ENCODE data around the gene CPSF4L.

The CPSF4L gene

DNA sequence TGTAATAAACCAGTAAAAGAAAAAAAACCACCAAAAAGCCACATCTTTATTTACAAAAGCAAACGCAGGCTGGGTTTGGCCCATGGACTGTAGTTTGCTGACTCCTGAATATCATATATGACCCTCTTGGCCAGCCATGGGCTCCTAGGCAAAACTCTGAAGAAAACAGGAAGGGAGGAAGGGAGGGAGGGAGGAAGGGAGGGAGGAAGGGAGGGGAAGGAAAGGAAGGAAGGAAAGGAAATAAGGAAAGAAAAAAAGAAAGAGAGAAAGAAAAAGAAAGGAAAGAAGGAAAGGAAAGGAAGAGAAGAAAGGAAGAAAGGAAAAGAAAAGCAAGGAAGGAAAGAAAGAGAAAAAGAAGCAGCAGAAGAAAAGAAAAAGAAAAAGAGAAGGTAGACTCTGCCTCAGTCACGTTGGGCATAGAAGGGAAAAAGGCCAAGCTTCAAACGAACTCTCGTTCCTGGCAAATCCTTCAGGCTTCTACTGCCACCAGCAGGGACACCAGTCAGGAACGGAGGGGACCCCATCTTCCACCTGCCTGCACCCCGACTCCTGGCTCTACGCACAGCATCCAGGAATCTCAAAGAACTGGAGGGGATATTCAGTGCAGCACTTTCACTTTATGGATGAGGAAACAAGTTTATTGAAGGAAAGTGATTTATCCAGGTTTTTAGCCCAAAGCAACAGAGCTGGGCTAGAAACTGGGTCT lies 28.0 kb upstream of the CPSF4L start:
- no peak for DNase-seq

DNA sequence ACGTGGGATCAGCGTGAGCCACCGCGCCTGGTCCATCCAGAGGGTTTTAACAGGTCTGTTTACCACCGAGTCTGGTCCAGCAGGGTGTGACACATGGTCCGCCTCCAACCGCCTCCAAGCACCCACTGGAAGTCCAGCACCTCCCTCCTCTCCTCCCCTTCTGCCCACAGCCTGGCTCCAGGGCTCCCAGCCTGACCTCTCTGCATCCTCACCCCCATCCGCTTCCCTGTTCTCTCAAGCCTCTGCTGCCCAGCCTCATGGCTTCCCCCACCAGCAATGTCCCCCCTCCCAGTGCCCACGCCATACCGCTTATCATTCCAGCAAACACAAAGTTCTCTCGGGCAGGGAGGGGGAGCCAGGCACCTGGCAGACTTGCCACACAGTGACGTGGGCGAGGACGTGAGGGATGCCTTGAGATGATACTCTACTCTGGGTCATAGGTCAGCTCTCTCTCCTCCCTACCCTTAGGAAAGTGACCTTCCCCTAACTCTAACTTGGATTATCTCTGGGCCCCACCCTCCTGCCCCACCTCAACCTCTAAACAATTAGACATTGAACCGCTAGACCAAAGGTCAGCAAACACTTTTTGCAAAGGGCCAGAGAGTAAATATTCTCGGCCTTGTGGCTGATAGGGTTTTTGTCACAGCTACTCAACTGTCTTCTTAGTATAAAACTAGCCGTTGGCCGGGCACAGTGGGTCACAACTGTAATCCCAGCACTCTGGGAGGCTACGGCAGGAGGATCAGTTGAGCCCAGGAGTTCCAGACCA lies 27.0 kb upstream of the CPSF4L start:
- no peak for DNase-seq

DNA sequence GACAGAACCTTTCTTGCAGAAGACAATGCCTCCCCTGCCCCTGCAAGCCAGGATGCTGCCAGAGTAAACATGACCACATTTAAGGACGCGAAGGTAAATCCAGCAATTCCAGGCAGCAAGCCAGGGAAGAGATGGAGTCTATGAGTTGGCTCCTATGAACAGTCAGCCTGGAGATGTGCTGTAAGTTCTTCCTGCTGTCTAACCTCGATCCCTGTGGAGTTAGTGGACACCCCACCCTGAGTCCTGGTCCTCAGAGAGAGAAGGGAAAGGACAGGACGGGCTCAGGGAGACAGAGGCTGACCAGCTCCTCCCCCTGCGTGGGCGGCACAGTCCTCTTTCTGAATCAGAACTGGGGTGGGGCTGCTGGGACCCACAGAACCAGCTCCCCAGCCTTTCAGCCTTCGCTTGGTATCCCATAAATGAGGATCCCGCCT lies 25.2 kb upstream of the CPSF4L start:
- DNase-seq: no peak

DNA sequence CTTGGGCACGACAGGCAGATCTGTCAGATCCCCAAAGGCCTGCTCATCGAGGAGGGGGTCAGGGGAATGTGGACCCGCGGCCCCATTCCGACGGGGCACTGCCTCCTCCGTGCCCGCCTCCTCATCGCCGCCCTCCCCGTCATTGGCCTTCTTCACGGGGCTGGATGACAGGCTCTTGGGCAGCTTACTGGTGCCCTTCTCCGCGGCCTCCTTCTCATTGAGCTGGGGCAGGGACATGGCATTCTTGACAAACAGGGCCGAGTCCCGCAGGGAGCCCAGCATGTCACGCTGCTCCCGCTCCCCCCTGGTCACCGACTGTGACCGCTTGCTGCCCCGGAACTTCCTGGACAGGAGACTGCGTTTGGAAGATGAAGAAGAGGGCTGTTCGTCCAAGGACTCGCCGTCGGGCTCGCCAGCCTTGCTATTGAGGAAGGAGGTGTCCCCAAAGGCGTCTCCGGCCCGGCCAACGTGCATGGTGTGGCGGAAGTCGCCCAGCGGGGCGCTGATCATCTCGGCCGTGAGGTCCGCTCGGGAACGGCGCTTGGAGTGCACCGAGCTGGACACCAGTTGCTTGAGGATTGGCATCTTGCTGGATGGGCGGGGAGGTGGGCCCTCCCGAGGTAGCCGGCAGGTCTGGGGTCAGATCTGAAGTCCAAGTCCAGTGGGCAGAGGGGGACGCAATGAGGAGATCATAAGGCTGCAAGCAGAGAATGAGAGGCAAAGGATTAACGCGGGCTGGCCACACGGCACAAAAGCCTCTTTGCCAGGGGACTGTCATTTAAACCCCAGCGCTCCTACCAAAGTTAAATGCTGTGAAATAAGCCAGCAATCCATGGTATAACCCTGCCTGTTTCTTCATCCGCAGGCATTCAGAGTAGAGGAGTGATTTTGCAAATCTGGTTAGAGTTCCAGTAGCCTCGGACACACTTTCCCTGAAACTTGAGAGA lies 24.5 kb upstream of the CPSF4L start:
- DNase-seq: no peak

DNA sequence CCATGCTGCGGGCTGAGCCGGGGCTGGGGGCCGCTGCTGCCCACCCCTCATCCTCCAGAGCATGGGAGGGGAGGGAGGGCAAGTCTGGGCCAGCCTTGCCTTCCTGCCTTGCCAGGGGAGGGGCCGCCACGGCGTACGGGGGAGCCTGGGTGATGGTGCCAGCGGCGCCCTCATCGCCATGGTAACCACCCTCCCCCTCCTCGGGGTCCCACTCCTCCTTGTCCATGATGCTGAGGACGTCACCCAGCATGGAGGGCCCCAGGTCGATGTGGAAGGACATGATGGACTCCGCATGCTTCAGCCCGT lies 23.9 kb upstream of the CPSF4L start:
- no peak for DNase-seq

DNA sequence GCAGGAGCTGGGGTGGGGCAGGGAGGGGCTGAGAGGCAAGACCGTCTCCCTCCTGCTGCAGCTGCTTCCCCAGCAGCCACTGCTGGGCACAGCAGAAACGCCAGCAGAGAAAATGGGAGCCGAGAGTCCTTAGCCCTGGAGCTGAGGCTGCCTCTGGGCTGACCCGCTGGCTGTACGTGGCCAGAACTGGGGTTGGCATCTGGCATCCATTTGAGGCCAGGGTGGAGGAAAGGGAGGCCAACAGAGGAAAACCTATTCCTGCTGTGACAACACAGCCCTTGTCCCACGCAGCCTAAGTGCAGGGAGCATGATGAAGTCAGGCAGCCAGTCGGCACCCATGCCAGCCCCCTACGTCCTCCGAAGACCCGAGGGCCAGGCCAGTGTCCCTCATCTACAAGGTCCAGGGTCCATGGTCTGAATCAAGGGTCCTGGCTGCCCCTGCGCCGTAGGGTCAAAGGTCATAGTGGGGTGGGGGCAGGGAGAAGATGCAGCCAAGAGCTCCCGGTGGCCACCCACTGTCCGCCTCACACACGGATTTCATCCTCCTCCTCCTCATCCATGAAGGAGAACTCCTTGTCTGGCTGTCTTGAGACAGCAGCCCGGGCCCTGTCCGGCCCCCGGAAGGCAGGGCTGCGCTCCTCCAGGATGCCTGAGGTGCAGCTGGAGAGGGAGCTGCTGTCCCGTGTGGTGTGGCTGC lies 23.4 kb upstream of the CPSF4L start:
- DNase-seq: no peak

DNA sequence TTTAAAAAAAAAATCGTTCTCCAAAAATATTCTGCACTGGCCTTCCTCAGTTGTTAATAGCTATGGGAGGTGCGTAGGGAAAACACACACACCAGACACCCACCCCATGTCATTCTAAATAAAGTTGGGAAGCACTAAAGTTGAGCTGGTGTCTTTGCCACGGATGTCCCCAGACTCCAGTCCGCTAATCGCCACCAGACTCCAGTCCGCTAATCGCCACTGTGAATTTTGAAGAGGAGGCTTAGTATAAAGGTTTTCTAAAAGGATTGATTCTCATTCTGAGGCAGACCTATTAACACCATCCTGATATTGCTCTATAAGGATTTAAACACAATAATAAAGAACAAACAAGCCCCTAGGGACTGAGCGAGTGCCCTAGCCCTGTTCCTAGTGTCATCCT lies 22.7 kb upstream of the CPSF4L start:
- DNase-seq: no peak

DNA sequence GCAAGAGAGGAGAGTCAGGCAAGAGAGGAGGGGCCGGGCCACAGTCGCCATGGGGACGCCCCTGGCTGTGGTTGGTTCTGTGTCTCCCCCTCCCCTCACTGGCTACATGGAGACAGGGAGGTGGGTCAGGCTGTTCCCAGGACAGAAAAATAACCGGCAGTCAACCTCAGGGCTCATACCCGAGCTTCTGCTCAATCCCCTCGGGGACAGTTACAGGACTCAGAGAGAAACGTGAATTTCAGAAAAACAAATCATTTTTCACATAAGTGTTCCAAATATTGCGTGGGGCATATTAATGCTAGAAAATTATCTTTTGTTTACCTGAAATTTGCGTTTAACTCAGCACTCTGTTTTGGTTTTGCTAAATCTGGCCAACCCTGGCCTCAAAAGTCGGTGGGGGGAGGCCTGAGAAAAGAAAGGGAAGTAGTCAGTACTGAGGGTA lies 22.2 kb upstream of the CPSF4L start:
- DNase-seq: no peak

DNA sequence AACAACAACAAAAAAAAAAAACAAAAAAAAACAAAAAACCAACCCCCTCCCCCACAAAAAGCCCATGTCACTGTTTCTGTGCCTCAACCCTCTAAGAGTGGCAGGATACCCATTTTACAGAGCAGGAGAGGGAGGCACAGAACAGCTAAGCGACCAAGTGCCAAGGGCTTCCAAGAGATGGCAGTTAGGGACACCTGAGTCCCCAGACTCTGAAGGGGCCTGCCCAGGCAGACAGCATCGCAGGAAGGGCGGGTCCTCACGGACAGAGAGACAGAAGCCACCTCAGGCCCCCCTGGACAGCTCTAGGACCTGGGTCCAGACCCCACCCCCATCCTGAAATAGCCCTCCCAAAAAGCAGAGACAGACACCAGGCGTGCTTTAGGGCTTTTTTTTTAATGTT lies 21.6 kb upstream of the CPSF4L start:
- DNase-seq: no peak

DNA sequence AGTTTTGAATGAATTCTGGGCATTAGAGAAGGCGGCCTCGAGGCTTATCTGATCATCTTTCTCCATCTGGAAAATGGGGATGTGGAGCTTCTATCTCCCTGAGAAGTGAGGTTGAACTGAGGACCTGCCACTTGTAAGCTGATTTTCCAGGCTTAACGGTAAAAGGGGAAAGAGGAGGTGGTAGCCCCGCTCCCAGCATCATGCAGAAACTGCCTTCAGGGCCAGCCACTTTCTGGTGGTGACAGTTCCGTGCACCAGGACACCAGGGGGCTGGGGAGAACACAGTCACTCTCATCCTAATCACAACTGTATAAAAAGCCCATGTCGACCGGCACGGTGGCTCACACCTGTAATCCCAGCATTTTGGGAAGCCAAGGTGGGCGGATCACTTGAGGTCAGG lies 20.9 kb upstream of the CPSF4L start:
- DNase-seq: no peak

DNA sequence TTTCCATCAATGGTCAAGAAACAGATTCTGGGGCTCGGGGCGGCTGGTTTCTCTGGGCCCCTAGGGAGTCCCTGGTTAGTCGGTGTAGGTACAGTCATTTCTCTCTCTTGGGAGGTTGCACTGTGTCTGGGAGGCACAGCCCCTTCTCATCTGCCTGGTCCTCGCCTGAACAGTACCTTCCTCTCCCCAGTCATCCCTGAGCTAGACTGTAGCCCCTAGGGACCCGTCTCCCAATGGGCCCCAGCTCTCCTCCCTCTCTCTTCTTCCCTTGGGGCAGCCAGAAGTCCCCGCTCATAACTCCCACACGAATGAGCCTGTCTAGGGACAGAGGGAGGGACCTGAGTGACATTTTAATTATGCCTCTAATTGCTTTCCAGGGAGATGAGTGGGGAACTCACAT lies 20.2 kb upstream of the CPSF4L start:
- DNase-seq: no peak

DNA sequence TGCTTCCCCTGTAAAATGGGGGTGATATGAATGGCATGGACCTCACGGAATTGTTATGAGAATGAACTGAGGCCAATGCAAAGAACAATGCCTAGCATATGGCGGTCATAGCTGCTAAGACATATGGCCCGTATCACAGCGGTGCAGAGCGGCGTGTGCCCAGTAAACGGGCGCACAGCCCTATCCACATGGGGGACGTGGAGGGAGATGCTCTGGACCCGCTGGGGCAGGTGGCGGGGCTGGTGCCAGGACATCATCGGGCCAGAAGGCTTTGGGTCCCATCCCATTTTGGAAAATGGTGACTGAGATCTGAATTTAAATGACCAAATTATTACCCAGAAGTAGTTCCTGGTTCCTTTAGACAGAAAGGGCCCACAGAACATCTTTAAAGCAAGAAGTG lies 18.5 kb upstream of the CPSF4L start:
- no peak for DNase-seq

DNA sequence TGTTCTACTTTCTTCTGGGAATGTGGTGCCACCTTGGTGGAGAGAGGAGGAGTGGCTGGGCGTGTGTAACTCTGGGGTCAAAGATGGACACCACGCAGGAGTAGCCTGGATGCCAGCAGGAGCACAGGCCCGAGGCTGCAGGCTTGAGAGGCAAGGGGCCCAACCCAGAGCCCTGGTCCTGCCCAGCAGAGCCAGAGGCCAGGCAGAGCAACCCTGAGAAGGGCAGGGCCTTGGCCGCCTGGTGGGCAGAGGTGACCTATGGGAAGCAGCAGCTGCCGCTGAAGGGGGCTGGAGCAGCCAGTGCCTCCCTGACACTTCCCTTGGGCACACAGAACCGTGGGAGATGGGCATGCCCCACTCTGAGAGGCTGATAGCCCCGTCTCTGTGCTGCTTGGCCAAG lies 18.0 kb upstream of the CPSF4L start:
- DNase-seq: no peak

DNA sequence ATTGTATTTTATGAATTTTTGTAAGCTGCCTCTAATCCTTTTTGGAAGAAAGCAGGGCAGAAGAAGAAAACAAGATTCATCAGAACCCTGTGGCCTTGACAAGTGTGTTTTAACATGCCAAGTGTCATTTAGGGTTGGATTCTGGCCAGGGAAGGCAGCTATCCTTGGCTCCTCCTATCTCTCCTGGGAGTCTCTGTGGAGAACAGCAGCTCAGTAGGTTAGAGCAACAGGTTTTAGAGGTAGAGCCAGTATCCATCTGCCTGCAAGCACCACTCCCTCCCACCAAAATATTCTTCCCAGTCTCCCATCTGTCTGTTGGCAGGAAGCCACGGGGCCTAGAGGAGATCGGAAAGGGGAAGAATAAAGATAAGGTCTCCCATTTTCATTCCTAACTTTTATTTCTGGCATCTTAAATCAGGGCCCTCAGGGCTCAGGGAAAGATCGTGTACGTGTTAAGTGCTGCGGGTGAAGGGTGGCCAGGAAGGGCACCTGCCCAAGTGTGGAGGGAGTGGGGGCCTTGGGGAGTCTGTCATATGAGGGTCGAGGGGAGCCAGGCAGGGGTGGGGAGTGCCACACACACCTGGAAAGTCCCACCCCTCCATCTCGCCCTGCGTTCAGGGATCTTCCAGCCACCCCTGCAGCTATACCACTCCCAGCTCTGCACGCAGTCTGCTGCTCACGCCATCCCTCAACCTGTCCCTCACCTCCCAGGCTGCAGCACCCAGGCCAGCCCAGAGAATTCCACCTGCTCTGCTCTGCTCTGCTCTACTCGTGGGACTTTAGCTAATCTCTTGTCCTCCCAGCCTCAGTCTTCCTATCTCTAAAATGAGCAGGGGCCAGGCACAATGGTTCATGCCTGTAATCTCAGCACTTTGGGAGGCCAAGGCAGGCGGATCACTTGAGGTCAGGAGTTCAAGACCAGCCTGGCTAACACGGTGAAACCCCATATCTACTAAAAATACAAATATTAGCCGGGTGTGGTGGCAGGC lies 17.1 kb upstream of the CPSF4L start:
- DNase-seq: no peak

DNA sequence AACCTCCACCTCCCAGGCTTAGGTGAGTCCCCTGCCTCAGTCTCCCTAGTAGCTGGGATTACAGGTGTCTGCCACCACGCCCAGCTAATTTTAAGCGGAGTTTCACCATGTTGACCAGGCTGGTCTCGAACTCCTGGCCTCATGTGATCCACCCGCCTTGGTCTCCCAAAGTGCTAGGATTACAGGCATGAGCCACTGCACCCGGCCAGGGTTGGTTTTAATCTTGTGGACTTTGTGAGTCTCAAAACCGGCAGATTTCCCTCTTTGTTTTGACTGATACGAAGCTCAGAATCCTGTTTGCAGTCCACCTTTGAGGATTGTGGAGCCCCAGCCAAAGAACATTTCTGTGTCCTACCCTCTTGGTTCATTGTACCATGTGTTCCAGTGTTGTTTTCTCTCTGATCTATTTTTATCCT lies 16.4 kb upstream of the CPSF4L start:
- DNase-seq: no peak

DNA sequence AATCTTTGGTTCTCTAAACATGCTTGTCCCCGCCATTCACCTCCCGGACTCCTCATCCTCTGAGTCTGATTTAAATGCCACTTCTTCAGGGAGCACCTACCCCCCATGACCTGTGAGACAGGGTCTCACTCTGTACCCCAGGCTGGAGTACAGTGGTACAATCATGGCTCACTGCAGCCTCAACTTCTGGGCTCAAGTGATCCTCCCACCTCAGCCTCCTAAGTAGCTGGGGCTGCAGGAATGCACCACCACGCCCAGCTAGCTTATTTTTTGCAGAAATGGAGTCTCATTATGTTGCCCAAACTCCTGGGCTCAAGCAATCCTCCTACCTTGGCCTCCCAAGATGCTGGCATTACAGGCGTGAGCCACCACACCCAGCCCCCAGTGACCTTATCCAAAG lies 12.8 kb upstream of the CPSF4L start:
- no peak for DNase-seq

DNA sequence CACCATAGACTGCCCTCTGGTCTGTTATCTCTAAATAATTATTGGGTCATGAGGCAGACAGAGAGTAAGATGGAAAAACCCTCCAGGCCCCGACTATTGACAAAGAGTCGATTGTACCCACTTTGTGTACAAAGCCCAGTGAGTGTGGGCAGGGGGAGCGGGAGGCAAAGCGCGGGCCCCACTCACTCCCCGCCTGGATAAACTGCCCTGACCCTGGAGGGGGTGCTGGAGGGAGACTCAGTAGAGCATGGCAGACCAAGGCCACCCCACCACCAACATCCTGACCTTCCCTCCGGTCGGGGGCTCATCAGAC lies 11.2 kb upstream of the CPSF4L start:
- DNase-seq: no peak

DNA sequence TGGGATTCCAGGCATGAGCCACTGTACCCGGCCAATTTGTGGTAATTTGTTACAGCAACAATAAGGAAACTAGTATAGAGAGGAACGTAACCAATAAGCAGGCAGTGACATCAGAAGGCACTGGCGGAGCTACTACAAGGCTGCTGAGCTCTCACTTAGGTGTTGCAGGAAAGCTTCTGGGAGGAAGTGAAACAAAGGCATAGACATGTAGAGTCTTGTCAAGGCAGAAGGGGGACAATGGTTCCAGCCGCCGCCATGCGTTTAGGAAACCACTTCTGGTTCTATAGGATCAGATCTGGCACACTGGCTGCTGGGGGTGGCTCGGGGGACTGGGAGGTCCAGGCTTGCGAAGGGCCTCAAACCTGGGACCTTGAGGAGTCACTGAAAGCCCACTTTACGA lies 9.4 kb upstream of the CPSF4L start:
- DNase-seq: no peak

DNA sequence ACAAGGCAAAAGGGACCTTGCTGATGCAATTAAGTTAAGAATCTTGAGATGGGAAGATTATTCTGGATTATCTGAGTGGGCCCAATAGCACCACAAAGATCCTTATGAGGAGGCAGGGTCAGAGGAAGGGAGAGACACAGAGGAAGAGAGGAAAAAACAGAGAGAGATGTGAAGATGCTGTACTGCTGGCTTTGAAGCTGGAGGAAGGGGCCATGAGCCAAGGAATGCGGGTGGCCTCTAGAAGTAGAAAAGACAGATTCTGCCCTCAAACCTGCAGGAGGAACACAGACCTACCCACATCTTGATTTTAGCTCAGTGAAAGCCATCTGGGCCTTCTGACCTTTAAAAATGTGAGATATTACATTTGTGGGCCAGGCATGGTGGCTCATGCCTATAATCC lies 8.1 kb upstream of the CPSF4L start:
- no peak for DNase-seq

DNA sequence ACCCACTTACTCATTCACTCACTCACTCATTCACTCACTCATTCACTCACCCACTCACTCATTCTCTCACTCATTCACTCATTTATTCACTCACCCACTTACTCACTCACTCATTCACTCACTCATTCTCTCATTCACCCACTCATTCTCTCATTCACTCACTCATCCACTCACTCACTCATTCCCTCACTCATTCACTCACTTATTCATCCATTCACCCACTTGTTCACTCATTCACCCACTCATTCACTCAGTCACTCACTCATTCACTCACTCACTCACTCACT lies 7.6 kb upstream of the CPSF4L start:
- DNase-seq: no peak

DNA sequence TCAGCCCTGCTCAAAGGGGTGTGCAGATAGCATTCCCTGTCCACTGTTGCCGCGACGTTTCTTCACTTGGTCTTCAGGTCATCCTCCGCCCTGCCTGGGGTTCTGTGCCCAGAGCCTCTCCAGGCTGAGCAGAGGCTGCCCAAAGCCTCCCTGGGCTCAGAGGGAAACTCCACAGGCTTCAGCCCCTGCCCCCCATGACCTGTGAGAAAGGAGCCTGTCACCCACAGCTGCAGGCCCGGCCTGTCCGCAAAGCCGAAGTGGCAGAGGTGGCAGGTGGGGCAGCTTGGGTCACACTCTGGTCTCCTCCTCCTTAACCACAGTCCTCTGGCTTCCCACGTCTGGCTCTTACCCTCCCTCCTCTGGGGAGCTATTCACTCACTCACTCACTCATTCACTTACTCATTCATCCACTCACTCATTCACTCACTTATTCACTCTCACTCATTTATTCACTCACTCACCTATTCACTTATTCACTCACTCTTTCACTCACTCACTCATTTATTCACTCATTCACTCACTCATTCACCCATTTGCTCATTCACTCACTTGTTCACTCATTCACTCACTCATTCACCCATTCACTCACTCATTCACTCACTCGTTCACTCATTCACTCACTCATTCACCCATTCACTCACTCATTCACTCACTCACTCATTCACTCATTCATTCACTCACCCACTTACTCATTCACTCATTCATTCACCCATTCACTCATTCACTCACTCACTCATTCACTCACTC lies 7.1 kb upstream of the CPSF4L start:
- DNase-seq: no peak

Measured in CD4-positive, alpha-beta T cell treated with Interleukin-17A for 1 hour (primary cell).